ENCODE measurements around the gene CHN1.

CHN1 gene

DNA sequence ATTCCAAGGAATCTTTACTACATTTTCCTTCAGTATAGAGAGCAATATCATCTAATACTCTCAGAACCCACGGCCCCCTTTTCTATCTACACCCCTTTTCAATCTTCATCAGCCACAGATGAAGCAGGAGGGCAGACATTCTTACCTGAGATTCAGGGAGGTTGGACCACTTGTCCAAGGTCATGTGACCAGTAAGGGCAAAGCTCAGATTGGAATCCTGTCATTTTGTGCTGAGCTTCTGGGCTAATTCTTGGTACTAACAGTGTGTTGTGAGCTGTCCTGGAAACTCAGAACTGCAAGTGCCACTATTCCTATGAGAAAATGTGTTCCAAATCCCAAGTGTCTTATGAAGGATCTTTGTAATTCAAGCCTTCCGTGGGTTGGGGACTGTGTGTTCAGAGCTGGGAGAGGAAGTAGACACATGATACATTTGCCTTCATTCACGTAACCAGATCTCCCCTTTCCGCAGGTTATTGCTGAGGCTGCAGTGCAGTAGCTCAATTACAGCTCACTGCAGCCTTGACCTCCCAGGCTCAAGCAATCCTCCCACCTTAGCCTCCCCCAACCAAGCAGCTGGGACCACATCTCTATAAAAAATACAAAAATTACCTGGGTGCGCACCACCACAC, 244.2 kb downstream of the CHN1 start:
- DNase-seq = no peak

DNA sequence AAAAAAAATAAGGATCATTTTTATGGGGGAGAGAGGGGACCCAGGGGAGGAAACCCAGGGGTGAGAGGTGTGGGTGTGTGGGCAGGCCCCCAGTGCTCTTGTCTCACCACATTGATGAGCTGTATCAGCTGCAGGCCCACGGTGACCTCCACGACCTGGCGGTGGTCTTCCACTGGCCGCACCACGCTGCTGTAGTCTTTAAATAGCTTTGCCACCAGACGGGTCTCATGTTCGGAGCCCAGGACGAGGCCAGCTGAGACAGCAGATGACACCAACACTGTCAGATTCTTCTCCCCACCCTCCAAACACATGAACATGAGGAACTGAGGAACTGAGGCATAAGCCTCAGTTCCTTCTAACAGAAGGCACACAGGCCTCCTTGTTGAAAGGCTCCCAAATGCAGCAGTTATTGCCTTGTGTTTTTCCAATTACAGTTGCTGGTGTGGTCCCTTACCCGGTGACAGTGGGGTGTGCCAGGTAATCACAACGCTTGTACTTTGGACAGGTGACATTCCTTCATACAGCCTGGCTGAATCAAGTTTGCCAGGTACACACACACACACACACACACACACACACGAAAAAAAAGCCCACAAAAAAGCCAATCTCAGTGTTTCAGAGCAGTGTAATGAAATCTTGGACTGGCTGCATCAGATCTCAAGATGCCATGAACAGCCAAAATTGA, 245.7 kb downstream of the CHN1 start:
- no peak for DNase-seq

DNA sequence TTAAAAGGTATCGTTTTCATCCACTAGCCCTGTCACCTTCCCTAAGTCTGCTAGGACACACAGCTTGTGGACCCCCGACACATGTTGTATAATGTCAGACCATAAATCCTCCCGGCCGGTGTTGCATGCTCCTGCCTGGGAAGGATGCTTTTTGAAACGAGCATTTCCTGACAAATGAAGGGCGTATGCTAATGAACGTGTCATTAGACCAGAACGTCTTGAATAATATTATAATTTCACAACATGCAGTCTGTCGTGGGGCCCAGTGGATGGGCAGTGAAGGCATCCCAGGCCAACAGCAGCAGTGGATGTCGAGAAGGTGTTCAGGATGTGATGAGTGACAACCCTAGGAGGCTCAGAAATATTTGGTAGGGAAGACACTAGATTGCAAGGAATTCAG, 248.4 kb downstream of the CHN1 start:
- DNase-seq = no peak

DNA sequence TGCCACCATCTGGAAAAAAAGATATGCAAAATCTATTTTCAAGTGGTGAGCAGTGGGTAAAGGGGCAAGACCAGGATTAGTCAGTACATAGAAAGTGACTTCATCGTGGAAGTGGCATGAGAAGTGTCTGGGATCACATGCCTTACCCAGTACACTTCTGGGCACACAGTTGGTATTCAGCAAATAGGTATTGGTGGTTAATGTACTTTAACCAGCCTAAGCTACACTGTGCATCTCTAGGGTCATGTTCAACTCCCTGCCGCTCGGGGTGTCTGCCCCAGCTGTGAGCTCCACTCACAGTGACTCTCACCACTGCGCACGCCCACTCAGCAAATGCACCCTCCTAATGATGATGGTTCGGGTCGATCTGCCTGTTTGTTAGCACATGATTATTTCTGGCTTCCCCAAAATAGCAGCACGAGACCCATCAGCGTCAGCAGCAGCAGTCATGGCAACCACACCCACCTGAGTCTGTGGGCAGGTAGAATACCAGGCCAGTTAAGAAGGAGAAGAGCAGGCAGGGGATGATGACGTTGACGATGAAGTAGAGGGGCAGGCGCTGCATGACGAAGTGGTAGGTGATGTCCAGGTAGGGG, 252.0 kb downstream of the CHN1 start:
- no peak for DNase-seq

DNA sequence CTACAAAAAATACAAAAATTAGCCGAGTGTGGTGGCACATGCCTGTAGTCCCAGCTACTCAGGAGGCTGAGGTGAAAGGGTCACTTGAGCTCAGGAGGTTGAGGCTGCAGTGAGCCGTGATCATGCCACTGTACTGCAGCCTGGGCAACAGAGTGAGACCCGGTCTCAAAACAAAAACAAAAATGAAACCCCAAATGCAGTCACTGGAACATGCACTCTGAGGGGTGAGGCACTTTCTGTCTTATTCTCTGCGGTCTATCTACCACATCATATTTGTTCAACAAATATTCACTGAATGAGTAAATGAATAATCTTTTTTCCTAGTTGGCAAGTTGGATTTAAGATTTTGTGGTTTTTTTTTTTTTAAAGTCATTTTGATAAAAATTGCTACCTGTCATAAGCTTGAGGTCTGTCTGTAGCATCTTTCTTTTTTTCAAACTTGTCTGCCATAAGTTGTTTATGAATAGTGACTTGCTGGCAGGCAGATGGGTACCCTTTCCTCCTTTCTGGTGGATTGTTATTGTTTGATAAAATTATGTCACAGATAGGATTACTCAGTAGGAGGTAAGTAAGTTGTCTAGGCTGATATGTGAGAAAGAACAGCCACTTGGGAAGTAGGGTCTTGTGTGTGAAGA, 252.7 kb downstream of the CHN1 start:
- DNase-seq = no peak

DNA sequence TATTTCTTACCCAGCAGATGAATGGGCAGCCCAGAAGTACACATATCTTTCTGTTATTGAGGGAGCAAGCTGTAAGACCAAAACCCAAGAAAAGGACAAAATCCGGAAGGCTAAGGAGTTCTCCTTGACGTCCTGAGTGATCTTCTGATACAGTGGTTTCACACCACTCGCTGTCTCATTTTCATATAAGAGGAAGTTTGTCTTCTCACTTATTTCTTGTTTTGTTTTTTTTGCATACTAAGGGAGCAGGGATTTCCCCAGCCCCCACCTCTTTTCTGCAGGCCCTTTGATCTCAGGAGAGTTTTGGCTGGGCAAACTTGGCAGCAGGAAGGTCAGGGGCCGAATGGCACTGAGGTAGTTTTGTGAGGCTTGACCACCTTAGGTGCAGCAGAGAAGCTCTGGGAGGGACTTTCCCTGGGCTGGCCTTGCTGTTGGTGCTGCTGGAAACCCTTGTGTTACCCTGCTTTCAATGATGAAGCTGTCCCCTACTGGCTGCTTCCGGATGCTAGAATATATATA, 254.2 kb downstream of the CHN1 start:
- DNase-seq = no peak

DNA sequence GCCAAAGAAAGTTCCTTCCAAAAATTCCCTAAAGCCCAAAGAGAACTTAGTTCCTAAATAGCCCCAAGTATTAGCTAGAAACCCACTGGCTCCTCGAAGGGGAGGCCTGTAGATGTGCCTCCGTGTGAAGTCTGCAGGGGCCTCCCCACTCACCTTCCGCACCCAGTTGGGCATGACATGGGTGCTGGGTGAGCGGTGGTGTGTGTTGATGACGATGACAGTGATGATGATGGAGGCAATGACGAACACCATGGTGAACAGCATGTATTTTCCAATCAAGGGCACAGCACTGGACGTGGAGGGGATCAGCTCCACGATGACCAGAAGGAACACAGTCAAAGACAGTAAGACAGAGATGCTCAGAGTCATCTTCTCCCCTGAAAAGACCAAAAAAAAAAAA, 255.4 kb downstream of the CHN1 start:
- DNase-seq = no peak

DNA sequence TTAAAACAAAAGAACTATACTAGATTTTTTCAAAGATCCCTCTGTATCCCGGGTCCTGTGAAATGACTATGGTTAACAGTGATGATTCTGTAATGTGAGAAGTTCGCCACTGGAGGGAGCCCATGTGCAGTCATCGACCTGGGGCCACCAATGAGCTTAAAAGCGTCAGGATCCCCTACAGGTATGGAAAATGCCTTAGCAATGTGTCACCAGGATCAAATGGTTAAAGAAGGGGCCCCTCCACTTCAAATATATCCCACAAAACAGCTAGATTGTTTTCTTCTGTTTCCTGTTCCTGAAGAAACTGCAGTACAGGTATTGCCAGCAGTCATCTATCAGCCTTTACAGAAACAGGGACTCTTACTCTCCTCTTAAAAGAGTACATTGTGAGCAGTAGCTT, 256.2 kb downstream of the CHN1 start:
- DNase-seq = peak; percentile 50

All from fibroblast of skin of right biceps (primary cell).